HG02642 (cell line): ENCODE data around the gene CENPX.

ENCODE experiments used
- ATAC-seq: cut with Tn5 transposase; IDR thresholded peaks from one replicate; pipeline ENCODE4 v1.9.1; 2021; ENCODE audit warnings: mild to moderate bottlenecking; ENCODE audit not compliant: unreplicated experiment, poor library complexity

Gene CENPX

DNA sequence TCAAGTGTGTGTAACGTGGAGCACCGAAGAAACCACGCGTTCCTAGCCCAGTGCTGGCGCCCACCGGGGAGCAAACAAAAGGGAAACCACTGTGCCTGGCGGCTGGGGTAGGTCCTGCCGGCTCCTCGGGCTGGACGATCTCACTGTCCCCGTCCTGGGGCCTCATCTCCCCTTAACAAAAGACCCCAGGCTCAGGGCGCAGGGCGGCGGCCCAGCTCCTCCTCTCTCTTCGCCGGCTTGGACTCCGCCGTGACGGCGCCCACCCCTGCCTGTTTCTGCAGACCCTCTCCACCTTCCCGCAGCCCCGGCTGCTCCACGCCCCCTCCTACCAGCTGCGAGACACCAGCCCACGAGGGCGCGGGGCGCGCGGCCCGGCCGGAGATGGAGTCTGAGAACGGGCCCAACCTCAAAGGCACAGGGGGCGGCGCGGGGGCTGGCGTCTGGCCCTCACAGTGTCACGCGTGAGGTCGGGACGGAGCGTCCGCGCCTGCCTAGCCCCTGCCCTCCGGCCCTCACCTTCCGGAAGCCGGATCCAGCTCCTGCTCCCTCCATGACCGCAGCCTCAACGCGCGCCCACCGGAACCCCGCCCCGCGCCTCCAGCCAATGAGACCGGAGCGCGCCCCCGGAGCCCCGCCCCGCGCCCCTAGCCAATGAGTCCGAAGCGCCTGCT, at the start of gene CENPX:
Gene CENPX (minus strand): TSS at position 569 of the 671 bp plus-strand sequence. CDS start 17 bp downstream, at position 552.
- no peak for ATAC-seq

DNA sequence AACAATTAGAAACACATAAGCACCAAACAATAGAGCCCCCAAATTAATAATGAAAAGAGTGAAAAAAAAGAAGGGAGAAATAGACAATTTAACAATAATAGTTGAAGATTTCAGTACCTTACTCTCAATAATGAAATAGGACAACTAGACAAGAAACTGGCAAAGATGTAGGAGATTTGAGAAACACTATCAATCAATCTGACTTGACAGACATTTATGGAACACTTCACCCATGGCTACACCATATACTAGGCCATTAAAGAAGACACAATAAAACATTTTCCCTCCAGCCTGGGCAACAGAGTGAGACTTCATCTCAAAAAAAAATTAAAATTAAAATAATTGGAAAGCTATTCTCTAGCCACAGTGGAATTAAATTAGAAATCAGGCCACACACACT, 47.9 kb upstream of the CENPX start:
- ATAC-seq = no peak

DNA sequence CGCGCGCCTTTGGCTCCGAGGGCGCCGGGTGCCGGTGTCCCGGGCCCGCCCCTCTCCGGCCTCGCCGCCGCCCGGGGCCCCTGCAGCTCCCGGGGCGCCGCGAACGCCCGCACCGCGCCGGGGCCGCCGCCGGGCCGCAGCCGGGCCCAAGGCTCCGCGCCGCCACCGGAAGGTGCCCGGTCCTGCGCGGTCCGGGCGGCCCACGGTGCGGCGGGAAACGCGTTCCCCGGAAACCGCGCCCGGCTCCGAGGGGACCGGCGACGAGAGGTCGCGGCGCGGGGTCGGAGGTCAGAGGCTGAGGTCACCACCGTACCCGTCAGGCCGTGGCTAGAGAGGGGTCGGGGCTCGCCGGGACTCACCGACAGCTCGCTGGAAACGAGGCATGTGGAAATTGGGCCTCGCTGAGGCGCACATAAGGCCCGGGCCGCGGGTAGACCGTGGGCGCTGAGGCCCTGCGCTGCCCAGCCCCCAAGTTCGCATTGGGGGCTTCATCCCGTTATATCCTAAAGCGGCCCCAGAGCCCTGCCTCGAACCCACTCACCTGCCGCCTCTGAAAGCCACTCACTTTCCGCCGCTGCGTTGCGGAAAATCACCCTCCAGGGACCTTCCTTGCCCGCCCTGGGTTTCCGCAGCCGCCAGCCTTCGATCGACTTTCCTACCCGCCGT, 43.1 kb upstream of the CENPX start, which contains the start of gene DUS1L:
Gene DUS1L (minus strand): TSS at position 167 of the 666 bp plus-strand sequence. CDS start 745 bp downstream, outside the sequence.
- ATAC-seq = peak; percentile 76

DNA sequence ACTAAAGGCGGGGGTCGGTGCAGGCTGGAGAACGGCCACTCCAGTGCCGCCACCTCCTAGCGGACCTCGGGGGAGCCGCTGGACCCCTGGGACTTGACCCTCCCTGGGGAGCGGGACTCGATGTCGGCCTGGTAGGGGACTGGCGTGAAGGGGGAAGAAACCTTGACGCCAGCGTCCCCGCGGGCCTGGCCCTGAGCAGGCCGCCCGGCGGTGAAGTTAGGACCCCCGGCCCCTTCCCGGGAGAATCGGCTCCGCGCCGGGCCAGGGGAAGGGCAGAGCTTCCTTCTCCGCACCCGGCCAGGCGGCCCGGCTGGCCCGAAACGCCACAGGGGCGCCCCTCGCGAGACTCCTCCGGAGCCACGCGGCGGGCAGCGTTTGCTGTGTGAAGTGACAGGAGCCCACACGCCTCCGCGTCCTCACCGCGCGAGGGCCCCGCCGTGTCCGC, 42.5 kb upstream of the CENPX start:
- peak; percentile 30 for ATAC-seq

DNA sequence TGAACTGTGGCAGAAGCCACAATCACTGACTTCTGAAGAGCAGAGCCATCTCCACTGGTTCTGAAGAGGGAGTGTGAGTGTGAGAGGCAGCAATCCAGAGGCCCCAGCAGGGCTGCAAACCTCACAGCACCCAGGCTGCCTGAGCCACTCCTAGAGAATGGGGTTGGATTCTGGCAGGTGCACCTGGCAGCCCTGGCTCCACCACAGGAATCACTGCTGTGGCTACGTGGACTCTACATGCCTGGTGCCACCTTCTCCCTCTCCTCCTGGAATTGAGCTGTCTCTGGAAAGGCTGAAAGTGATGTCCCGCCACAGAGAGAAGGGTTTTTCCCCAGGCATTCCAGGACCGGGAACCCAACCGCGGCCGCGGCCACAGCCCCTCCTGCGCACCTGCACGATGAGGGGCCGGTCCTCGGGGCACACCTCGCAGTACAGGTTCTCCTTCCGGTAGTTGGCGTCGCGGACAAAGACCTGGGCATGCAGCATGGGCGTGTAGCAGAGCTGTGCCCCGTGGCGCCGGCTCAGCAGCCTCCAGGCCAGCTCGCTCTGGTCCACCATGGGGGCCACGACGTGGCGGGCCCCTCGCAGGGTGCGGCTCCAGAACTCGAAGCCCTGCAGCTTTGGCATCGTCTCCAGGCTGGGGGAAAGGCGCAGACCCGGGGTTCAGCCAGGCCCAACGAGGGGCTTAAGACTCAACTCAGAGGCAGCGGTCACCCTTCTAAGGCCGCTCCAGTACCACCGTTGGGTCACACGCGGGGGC, 41.9 kb upstream of the CENPX start:
- ATAC-seq = no peak

DNA sequence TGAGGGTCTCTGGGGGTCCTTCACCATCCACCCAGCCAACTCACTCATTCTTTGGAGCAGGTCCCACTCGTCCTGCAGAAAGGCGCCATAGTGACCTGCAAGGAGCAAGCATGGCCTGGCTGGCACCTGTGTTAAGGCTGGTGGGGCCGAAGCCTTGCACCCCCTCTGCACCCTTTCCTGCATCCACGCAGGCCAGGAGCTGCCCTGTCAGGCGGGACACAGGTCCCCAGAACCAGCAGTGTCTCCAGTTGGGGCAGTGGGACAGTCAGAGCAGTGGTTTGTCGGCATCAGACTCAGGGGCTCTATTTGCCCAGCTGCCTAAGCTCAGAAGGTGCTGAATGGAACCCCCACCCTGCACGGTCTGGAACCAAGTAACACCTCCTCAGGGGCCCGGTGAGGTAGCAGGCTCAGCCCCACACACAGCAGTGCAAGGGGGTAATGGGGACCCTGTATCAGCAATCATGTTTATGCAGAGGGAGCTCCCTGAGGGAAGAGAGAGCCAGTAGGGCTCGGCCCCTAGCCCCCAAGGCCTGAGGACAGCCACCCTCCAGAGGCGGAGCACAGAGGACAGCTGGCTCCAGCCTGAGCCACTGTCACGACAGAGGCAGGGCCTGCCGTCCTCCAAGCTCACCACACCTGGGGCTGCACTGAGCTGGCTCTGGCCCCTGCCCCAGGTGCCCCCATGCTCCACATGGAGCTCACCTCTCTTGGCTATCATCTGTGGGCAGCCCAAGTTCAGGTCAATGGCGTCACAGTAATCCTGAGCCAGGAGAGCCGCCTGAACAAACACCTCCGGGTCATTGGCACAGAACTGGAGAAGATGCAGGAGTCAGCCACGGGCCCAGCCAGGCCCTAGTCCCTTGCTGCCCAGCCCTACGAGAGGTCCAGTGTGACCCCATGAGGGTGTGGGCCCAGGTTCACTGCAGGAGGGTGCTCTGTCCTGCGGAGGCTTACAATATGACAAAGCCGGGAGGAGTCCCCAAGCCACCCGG, 41.0 kb upstream of the CENPX start:
- ATAC-seq = no peak

DNA sequence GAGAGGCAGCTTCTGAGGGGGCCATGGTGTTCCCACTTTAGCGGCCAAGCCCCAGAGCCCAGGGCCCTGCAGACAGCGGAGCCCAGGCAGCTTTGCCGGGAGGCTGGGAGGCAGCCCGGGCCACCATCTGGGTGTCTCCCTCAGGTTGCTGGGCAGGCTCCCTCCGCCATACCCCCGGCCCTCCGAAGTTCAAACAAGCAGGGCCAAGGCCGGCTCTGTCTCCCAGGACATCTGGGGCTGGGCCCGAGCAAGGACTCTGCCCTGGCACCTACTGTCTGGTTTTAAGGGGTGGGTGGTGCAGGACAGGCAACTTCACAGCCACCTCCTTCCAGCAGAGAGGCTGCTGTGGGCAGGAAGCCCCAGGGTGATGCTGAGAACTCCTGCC, 40.3 kb upstream of the CENPX start:
- no peak for ATAC-seq

DNA sequence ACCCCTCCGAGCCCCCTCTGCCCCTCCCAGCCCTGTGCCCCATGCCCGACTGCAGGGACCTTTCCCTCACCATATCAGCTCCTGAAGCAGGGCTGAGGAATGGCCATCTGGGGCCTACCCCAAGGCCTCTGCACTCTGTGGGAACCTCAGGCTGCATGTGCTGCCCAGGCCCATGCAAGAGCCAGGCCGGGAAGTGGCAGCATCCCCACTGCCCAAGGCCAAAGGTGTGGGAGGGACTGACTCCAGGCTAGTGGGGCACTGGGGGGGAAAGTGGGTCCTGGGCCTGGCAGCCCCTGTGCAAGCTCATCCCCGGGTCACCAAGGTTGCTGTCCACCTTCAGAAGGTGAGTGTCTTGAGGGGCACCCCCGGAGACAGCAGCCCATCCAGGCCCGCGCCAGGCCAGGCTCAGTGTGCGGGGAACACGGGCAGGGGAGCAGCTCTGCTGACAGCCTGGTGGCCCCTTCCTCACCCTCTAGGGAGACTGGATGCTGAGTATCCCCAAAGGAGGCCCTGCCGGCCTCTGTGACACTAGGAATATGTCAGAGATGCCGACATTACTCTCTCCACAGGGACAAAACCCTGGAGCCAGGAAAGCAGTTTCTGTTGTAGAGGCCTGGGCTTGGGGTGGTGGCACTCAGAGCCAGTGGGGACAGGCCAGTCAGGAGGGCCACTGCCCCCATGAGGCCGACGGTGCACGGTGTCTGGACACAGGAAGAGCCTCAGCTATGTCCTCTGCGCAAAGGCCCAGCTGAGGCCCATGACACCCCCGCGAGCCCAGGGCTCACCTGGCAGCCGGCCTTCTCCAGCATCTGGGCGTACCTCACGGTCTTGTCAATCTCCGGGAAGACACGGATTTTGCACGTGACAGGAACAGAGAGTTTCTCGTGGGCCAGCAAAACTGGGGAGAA, 39.7 kb upstream of the CENPX start:
- no peak for ATAC-seq

DNA sequence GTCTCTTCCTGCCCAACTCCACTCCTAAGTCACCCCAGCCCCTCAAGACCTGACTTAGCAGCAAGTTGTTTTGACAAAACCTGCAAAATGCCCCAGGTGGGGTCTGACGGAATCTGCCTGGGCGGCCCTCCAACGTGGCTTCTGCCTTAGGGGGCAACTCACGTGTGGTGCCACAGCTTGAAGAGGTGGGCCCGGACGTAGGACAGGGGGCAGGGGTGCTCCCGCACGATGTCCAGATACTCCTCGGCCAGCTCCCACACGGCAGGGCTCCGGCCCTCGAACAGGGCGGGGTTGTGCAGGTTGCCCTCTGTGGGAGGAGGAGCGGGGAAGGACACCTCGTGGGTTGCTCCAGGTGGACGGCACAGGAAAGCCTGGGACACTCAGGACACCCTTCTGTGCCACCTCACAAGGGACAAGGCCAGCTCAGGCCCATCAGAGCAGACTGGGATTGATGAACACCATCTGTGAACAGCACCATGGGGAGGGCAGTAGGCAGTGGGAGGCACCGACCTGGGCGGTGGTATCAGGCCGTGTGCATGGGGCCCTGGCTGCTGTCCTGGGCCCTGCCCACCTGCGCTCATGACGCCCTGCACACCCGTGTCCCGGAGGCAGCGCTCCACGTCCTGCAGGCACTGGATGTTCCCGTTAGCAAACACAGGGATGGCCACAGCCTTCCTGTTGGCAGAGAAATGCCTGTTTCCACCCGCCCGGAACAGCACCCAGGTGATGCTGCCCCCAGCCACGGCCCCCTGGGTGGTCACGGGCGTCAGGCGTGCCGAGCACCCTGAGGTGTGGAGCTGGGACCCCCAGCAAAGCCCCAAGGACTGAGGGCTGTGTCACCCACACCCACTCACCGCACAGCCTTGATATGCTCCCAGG, 38.6 kb upstream of the CENPX start:
- no peak for ATAC-seq

DNA sequence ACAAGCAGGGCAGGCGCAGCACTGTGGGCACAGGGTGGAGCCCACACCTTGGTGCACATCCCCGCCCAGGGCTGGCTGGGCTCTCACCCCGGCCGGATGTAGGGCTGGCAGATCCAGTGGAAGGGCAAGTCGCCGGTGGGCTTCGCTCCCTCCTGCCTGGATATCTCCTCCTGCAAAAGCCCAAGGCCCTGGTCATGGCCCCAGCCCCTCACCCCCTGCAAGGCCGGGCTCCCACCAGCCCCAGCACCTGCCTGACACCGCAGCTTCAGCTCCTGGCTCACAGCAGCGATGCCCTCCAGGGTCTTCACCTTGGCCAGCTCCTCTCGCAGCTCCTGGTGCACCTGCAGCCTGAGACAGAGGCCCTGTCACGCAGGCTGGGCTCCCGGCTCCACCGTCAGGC, 37.9 kb upstream of the CENPX start:
- no peak for ATAC-seq

DNA sequence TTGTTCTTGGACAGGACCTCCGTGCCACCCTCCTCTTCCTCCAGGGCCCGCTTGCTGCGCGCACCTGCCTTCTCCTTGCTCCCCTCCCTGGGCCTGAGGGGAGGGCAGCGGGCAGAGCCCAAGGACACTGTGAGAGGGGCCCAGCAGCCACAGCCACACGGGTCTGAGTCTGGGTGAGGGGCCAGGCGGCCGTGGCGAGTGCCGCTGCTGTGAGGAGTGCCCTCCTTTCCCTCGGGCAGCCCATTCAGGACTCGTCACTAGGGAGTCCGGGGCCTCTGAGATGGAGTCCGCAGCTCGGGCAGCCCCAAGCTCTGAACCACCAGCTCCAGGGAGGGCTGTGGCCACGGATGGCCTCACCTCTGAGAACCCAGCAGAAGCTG, 37.3 kb upstream of the CENPX start:
- no peak for ATAC-seq

DNA sequence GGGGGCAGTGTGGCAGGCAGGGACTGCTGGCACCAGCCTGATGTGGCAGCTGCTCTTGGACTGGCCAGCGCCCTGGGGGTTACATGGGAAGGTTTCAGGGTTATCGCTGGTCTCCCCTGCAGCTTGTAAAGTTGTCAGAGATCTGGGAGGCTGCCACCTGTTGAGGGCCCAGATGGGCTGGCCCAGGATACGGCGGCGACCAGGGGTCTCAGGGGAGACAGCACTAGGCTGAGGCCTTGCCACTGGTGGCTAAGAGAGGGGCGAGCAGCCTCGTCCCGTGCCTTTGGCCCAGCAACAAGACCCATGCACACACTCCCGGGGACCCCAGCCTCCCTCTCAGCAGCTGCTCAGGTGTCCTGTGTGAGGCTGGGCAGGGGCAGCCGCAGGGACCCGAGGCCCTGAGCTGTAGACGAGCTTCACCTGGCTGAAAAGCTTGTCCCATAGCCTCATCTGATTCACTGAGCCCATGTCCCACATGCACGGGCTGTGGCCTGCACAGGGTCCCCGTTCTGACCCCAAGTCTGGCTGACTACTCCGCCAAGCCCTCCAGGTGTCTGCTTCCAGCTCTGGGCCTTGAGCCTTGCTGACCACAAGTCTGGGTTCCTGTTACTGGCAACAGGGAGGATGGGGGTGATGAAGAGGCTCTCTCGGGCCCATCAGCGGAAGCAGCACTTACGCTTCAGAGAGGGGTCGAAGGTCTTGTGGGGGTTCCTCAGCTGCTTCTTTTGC, 36.8 kb upstream of the CENPX start:
- ATAC-seq = no peak

DNA sequence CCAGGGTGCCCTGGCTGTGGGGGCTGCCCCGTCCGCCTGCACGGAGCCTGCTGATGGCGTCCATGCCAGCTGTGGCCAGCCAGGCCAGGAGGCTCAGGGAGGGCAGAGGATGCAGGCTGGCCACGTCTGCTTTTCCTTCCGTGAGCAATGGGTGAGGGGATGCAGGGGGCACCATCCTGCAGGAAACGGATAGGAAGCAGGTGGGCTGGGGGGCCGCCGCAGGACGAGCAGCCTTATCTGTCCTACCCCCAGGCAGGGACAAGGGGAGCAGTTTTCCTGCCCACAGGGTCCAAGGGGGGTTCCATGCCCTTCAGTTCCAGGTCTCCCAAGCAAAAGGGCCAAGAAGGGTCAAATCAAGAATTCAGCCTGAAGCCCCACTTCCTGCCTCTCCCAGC, 36.2 kb upstream of the CENPX start:
- no peak for ATAC-seq

DNA sequence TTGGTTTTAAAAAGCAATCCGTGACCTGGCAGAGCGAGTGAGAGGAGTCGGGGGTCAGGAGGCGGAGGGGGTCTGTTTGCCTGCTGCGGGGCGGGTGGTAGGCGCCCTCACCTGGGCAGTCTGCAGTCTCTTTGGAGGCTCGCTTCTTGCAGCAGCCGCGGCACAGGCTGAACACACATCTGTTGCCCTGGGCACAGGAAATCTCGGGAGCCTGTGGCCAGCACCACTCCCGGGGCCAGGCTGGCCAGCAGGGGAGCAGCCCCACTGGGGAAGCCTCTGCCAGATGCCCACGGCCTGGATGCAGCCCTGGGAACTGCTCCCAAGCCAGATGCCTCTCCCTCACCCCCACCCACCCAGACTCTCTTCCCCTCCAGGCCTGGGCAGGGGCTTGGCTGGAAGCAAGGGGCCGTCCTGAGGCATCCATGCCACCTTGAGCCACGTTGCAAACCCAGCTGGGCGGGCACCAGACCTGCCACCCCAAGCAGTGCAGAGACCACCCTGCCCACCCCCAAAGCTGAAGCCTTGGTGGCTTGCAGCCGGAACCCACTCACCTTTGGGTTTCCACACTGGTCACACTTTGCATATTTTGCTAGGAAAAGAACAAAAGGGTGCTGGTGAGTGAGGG, 35.7 kb upstream of the CENPX start:
- no peak for ATAC-seq

DNA sequence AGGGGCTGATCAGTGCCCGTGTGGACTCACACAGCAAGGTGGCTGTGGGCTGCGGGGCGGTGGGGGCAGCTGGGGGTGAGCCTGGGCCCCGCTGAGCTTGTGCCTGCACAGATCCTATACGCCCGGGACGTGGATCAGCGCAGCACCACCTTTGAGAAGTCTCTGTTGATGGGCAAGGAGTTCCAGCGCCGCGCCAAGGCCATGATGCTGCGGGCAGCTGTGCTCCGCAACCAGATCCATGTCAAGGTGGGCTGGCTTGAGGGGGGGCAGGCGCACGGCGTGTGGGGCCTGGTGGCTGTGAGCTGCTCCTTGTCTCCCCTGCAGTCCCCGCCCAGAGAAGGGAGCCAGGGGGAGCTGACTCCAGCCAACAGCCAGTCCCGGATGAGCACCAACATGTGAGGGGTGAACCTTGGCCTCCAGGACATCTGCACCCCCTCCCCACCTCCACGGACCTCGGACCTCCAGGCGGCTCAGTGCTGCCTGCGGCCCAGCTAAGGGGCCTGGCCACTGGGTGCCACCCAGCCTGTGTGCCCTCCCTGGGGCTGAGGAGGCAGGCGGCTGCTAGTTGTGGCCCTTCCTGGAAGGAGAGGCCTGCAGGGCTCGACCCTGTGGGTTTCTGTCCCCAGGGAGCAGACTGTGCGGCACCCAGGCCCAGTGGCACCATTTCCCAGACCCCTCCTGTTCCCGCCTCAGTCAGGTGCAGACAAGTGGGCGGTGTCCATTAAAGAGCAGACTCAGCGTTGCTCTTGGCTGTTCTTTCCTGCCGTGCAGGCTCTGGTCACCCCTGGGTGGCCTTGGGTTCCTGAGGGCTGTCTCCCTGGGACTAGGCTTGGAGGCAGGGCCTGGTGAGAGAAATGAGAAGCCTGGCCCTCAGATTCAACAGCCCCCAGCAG, 34.3 kb upstream of the CENPX start:
- no peak for ATAC-seq
